HEK293T (cell line): ENCODE results near the gene LCN15.

Experiments used
- CTCF ChIA-PET: fragments of 350-600 bp; formaldehyde crosslinking; extraction: SDS; loops from one replicate; lab custom pipeline; 2021; ENCODE audit warnings: antibody characterized with exemption, inconsistent platforms; lab: Yijun Ruan, JAX
- POLR2A ChIA-PET: fragments of 350-600 bp; formaldehyde crosslinking; extraction: SDS; loops from one replicate; lab custom pipeline; 2020; ENCODE audit warnings: antibody characterized with exemption, inconsistent platforms; lab: Yijun Ruan, JAX
- DNase-seq: peaks from one replicate; pipeline ENCODE4 v3.0.0; 2012; ENCODE audit warnings: mixed read lengths; ENCODE audit errors: extremely low spot score
- ARNT ChIP-seq: fragments of 450-650 bp; IDR thresholded peaks from 2 replicates; pipeline ENCODE4 v1.6.1; 2017; ENCODE audit warnings: mild to moderate bottlenecking
- BHLHE40 ChIP-seq: fragments of 450-650 bp; IDR thresholded peaks from 2 replicates; pipeline ENCODE4 v1.6.1; 2016; ENCODE audit warnings: mild to moderate bottlenecking, moderate library complexity, borderline replicate concordance
- CTBP1 ChIP-seq: fragments of 450-650 bp; IDR thresholded peaks from 2 replicates; pipeline ENCODE4 v1.6.1; 2016; ENCODE audit warnings: borderline replicate concordance
- ELF4 ChIP-seq: fragments of 450-650 bp; IDR thresholded peaks from 2 replicates; pipeline ENCODE4 v1.6.1; 2017; ENCODE audit warnings: antibody characterized with exemption
- FOXA1 ChIP-seq: fragments of 450-650 bp; IDR thresholded peaks from 2 replicates; pipeline ENCODE4 v1.6.1; 2016; ENCODE audit warnings: mild to moderate bottlenecking
- FOXK2 ChIP-seq: fragments of 450-650 bp; IDR thresholded peaks from 2 replicates; pipeline ENCODE4 v1.6.1; 2016; ENCODE audit warnings: mild to moderate bottlenecking
- FOXM1 ChIP-seq: fragments of 450-650 bp; IDR thresholded peaks from 2 replicates; pipeline ENCODE4 v1.6.1; 2017; ENCODE audit warnings: mild to moderate bottlenecking, borderline replicate concordance
- HDGF ChIP-seq: fragments of 450-650 bp; IDR thresholded peaks from 2 replicates; pipeline ENCODE4 v1.6.1; 2017; ENCODE audit warnings: antibody characterized with exemption, borderline replicate concordance
- L3MBTL2 ChIP-seq: fragments of 450-650 bp; conservative IDR thresholded peaks from 2 replicates; pipeline ENCODE4 v1.6.1; 2016; ENCODE audit warnings: mild to moderate bottlenecking
- LEF1 ChIP-seq: fragments of 450-650 bp; IDR thresholded peaks from 2 replicates; pipeline ENCODE4 v1.6.1; 2017; ENCODE audit warnings: mild to moderate bottlenecking, borderline replicate concordance
- NFRKB ChIP-seq: fragments of 450-650 bp; IDR thresholded peaks from 2 replicates; pipeline ENCODE4 v1.6.1; 2016; ENCODE audit warnings: mild to moderate bottlenecking, moderate library complexity
- SP1 ChIP-seq: fragments of 450-650 bp; IDR thresholded peaks from 2 replicates; pipeline ENCODE4 v1.6.1; 2017
- SUZ12 ChIP-seq: fragments of 450-650 bp; IDR thresholded peaks from 2 replicates; pipeline ENCODE4 v1.6.1; 2016; ENCODE audit warnings: mild to moderate bottlenecking
- TARDBP ChIP-seq: fragments of 450-650 bp; IDR thresholded peaks from 2 replicates; pipeline ENCODE4 v1.6.1; 2016
- ZNF384 ChIP-seq: fragments of 450-650 bp; IDR thresholded peaks from 2 replicates; pipeline ENCODE4 v1.6.1; 2016
- TF ChIP-seq, protein P1 (sequence below): fragments of 450-650 bp; IDR thresholded peaks from 2 replicates; pipeline ENCODE4 v1.6.1; 2016

Gene LCN15

DNA sequence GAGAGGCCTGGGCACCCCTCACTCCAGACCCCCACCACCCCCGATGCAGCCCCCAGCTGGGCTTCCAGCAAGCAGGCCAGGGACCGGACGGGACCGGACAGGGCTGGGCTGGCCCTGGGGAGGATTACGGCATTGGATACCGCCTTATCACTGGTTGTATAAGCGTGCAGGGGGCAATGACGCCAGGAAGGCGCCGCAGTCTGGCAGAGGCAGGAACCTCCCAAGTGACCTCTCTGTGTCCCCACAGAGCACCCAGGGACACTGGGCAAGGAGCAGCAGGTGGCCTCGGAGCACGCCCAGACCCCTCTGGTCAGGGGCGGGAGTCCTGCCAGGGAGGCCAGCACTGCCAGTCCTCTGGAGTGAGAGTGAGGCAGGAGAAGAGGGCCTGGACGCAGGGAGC is 723 bp upstream of the LCN15 start:
- TF ChIP-seq BHLHE40 (no peak), ELF4 (no peak), LEF1 (no peak), ARNT (no peak), NFRKB (no peak), SUZ12 (no peak), TARDBP (no peak), ZNF384 (no peak)
- CTCF ChIA-PET = no interaction called here
- POLR2A ChIA-PET = no interaction called here
- DNase-seq = no peak

DNA sequence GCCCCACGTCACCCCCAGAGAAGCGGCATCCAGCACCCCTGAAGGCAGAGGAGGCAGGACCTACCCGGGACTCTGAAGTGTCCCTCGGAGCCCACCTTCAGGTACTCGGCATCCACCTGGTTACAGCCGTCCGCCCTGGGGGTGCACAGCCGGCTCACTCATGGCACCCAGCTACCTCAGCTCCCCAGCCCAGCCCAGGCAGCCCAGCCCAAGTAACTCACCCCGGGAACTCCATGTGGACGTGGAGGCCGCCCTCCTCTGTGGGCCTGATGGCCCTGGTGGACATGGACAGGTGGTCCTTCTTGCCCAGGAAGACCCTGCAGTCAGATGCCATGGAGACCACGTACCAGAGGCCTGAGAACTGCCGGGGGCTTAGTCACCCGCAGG is 676 bp downstream of the LCN15 start:
- DNase-seq = no peak
- ChIA-PET CTCF (interaction anchor here (0.6 to 1.0 kb wide), 2 partner anchors 20 to 266 kb away, joined by 3 read pairs; no protein-coding TSS in a partner anchor), POLR2A (interaction anchor here (0.6 to 1.0 kb wide), 2 partner anchors 16 to 36 kb away, joined by 3 to 5 read pairs; no protein-coding TSS in a partner anchor)
- TF ChIP-seq L3MBTL2 (no peak), CTBP1 (no peak), FOXM1 (no peak), ZNF384 (no peak), NFRKB (no peak), TARDBP (no peak), ARNT (no peak), LEF1 (no peak), BHLHE40 (no peak)

DNA sequence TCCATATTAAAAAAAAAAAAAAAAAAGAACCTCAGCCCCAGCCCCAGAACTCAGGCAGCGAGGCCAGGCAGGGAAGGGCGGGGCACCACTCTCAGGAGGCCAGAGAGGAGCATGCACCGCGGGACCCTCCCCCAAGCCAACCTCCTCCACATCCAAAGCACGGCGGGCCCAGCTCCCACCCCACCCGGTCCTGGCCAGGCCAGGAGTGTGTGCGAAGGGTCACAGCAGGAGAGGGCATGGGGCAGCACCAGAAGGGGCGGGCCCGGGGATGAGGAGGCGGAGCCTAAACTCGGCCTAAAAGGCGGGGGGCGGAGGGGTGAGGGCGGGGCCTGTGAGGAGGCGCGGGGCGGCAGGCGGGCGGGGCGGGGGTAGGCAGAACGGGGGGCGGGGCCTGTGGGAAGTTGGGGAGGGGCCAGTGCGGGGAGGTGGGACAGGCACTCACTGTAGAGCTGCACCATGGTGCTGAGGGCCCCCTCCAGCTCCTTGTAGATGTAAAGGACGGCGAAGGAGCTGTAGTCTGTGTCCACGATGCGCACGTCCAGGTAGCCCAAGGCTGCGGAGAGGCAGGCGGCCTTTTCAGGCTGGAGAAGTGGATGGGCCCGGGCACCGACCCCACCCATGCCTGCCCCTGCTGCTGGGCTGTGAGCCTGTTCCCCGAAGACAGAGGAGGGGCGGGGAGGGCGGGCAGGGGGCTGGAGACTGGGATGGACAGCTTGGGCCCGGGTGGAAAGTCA is 1.2 kb downstream of the LCN15 start:
- DNase-seq = peak; percentile 90
- no peak for TF ChIP-seq BHLHE40
- TF ChIP-seq L3MBTL2 = 0 out of 2 replicates have a peak, but pooled peaks have one; percentile 23
- no peak for TF ChIP-seq HDGF
- no peak for TF ChIP-seq FOXA1
- TF ChIP-seq ZNF384 = peak; percentile 95
- TF ChIP-seq FOXM1 = no peak
- TF ChIP-seq FOXK2 = no peak
- ChIA-PET POLR2A (interaction anchor here (0.6 to 1.2 kb wide), 3 partner anchors 16 to 35 kb away, joined by 3 to 5 read pairs (median 3); no protein-coding TSS in a partner anchor), CTCF (interaction anchor here (0.6 to 1.0 kb wide), 3 partner anchors 21 to 284 kb away, joined by 3 read pairs; no protein-coding TSS in a partner anchor)

DNA sequence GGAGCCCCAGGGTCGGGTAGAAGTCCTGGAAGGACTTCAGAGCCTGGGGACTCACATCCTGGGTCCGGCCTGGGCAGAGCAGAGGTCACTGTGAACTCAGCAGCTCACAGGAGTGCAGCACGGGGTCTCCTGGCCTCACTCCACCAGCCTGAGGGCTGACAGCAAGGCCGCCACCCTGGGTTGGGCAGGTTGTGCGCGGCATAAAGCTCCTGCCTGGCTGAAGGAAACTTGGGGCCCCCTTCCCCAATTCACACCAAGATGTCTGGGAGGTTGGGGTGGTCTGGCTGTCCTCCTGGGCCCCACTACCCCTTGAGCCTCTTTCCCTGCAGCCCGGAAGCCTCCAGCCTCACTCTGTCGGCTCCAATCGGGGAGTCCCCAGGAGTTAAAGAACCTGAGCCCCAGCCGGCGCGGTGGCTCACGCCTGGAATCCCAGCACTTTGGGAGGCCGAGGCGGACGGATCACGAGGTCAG is 2.1 kb downstream of the LCN15 start:
- TF ChIP-seq ZNF384 (no peak), L3MBTL2 (no peak), HDGF (no peak), FOXK2 (no peak), SP1 (no peak), LEF1 (no peak), BHLHE40 (no peak), FOXA1 (no peak), FOXM1 (no peak), ELF4 (no peak), TARDBP (no peak), SUZ12 (no peak)
- TF ChIP-seq, protein P1, sequence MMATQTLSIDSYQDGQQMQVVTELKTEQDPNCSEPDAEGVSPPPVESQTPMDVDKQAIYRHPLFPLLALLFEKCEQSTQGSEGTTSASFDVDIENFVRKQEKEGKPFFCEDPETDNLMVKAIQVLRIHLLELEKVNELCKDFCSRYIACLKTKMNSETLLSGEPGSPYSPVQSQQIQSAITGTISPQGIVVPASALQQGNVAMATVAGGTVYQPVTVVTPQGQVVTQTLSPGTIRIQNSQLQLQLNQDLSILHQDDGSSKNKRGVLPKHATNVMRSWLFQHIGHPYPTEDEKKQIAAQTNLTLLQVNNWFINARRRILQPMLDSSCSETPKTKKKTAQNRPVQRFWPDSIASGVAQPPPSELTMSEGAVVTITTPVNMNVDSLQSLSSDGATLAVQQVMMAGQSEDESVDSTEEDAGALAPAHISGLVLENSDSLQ = no peak
- POLR2A ChIA-PET = interaction anchor here (1.2 kb wide), 1 partner anchor 33 kb away, joined by 3 read pairs; no protein-coding TSS in a partner anchor
- no peak for DNase-seq
- CTCF ChIA-PET = interaction anchor here (0.6 kb wide), 2 partner anchors 185 to 284 kb away, joined by 3 read pairs; no protein-coding TSS in a partner anchor

DNA sequence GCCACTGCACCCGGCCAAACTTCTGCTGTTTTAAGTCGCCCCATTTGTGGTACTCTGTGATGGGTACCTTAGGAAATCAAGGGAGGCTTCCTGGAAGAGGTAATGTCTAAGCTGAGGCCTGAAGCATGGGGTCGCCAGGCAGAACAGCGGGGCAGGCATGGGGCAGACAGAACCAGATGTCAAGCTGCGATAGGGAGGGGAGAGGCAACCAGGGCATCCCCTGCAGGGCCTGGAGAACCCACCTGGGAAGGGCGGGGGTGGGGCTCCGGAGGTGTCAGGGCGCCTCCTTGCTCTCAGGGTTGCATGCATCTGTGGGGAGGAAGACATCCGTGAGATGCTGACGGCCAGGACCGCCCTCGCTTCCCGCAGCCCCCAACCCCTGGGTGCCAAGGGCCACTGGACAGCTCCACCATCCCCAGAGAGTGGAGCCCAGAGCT is 2.8 kb downstream of the LCN15 start:
- ChIA-PET CTCF (interaction anchor here (0.6 to 1.1 kb wide), 5 partner anchors 17 to 475 kb away, joined by 3 to 4 read pairs (median 3); no protein-coding TSS in a partner anchor), POLR2A (interaction anchor here (0.9 kb wide), 1 partner anchor 32 kb away, joined by 3 read pairs; no protein-coding TSS in a partner anchor)
- DNase-seq = no peak
- TF ChIP-seq FOXM1 (no peak), SUZ12 (no peak), LEF1 (no peak), ARNT (no peak), BHLHE40 (no peak), TARDBP (no peak), SP1 (no peak), NFRKB (no peak), ELF4 (no peak), ZNF384 (no peak), L3MBTL2 (no peak), CTBP1 (no peak), HDGF (no peak), FOXA1 (no peak), FOXK2 (no peak)
- TF ChIP-seq, protein P1 = no peak

DNA sequence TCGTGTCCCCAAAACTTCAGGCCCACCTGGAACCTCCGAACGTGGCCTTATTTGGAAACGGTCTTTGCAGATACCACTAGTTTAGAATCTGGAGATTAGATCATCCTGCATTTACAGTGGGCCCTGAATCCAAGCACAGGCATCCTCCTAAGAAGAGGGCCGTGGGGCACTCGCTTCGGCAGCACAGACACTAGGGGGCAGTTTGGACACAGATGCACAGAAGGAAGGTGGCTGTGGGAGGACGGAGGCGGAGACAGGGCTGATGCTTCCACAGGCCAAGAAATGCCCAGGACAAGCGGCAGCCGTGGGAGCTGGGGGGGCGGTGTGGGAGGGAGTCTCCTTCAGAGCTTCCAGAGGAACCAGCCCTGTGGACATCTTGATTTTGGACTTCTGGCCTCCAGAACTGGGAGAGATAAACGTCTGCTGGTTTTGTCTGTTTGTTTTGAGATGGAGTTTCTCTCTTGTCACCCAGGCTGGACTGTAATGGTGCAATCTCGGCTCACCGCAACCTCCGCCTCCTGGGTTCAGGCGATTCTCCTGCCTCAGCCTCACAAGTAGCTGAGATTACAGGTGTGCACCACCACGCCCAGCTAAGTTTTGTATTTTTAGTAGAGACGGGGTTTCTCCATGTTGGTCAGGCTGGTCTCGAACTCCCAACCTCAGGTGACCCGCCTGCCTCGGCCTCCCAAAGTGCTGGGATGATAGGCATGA is 3.3 kb downstream of the LCN15 start:
- peak; percentile 61 for DNase-seq
- POLR2A ChIA-PET = interaction anchor here (0.9 kb wide), 1 partner anchor 32 kb away, joined by 3 read pairs; no protein-coding TSS in a partner anchor
- CTCF ChIA-PET = interaction anchor here (0.9 to 1.1 kb wide), 4 partner anchors 16 to 476 kb away, joined by 3 to 4 read pairs (median 4); no protein-coding TSS in a partner anchor
